ENCODE data around the gene APLN.

- TF ChIP-seq CTCF (IDR thresholded peaks at IDR 0.05) = no peak
- TF ChIP-seq POLR2AphosphoS5 (IDR thresholded peaks at IDR 0.05) = no peak
Measured at GRCh38 chrX:129659861-129660260, 5.1 kb upstream of the APLN start.
